ENCODE measurements around the gene TMEM121.

TMEM121 gene

GRCh38 chr14:105525861-105526775 lies at the start of gene TMEM121:
Gene TMEM121, plus strand, starts transcription at chr14:105526583. Its CDS starts 2,252 bp downstream, at chr14:105528835.
- no peak for DNase-seq

GRCh38 chr14:105476831-105477659 lies 49.3 kb upstream of the TMEM121 start:
- DNase-seq: no peak

- DNase-seq: peak; percentile 5 to 17
These were observed 48.6 kb upstream of the TMEM121 start for GRCh38 chr14:105477660-105478397.

GRCh38 chr14:105478398-105479251 lies 47.8 kb upstream of the TMEM121 start:
- DNase-seq: no peak

- no peak for DNase-seq
These were observed 46.8 kb upstream of the TMEM121 start for GRCh38 chr14:105479431-105480158.

DNA sequence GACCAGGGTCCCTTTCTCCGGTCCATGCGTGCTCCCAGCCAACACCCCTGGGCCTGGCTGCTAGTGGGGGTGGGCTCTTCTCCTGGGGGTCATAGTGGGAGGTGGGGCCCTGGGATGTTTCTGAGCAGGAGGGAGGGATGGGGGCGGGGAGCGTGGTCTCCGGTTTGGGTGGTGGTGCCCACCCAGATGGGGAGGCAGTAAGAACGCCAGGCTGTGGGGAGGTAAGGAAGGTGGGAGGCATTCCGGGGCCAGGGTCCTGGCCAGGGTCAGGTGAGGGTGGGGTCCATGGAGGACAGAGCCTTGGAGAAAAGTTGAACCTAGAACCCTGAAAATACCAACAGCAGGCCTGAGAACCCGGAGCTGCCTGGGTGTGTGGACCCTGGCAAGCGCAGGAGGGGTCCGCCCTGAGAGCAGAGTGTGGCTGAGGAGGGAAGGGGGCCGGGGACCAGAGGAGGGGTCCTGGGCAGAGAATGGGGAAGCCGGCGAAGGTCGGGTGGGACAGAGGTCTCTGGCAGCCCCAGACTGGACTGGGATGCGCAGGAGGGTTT lies 46.1 kb upstream of the TMEM121 start:
- no peak for DNase-seq

- DNase-seq: peak; percentile 87
These were observed 45.3 kb upstream of the TMEM121 start for GRCh38 chr14:105480807-105481801.

- peak; percentile 70 for DNase-seq
These were observed 44.4 kb upstream of the TMEM121 start for GRCh38 chr14:105481886-105482457.

GRCh38 chr14:105482486-105483110 lies 43.8 kb upstream of the TMEM121 start:
- no peak for DNase-seq

DNA sequence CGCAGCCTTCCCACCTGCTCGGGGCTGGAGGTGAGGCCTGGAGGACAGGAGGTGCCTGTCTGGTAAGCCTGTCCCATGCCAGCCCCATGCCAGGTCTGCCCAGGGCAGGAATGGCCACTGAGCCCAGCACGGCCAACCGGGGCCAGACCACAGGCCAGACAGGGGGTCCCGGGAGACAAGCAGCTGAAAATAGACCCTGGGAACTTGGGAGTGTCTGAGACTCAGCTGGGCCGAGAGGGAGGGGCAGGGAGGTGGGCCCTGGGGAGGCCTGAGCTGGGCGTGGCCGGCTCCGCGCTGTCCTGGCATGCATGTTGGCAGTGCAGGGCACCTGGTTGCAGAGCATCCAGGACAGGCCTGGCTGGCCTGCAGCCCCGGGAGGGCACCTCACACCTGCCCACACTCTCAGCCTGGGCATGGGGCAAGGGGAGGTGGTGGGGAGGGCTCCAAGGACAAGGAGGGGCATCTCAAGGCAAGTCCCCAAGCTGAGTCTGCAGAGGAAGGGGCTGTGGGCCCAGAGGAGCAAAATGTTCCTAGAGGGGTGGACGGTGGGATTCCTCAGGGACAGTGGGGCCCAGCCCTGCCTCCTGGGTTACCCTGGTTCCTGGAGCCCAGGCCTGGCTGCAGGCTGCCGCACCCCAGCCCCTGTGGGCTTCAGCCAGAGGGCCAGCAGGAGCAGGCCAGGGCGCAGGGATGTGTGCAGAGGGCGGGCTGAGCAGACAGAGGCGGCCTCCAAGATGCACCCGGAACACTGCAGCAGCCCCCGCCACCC lies 42.9 kb upstream of the TMEM121 start:
- DNase-seq: no peak

DNA sequence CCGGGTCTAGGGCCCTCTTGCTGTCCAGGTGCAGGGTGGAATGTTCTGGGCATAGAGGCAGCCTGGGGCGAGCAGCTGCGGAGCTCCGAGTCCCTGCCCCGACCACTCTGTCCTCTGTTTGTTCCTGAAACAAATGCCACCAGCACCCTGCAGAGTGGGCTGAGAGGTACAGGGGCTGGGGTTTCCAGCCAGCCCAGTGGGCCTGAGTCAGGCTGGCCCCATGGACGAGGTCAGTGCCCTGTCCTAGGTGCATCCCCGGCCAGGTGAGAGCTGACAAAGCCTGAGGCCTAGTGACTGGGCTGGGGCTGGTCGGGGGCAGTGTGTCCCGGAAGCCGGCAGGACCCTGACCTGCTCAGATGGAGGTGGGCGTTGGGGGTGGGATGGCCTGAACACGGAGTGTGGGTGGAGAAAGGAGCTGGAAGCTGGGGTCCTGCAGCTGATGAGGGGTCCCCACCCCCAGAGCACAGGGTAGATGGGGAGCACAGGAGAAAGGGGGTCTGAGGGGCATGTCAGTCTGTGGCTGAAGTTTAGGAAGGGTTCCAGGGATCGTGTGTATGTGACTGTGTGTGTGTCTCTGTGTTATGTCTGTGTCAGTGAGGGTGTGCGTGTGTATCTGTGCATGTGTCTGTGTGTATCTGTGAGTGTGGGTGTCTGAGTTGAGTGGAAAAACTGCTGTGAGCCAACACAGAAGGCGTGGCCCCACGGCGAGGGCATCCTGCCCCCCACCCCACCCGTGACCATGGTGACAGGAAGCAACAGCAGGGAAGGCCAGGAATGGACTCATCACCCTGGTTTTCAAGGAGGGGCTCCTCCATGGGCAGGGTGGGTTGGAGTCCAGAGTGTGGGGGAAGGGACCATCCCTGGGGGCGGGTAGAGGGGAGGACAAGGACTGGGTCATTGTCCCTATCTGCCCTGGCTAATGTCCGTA lies 42.0 kb upstream of the TMEM121 start:
- no peak for DNase-seq

- DNase-seq: no peak
These were observed 41.4 kb upstream of the TMEM121 start for GRCh38 chr14:105484997-105485393.

- peak; percentile 2 to 28 for DNase-seq
These were observed 40.6 kb upstream of the TMEM121 start for GRCh38 chr14:105485739-105486162.

DNA sequence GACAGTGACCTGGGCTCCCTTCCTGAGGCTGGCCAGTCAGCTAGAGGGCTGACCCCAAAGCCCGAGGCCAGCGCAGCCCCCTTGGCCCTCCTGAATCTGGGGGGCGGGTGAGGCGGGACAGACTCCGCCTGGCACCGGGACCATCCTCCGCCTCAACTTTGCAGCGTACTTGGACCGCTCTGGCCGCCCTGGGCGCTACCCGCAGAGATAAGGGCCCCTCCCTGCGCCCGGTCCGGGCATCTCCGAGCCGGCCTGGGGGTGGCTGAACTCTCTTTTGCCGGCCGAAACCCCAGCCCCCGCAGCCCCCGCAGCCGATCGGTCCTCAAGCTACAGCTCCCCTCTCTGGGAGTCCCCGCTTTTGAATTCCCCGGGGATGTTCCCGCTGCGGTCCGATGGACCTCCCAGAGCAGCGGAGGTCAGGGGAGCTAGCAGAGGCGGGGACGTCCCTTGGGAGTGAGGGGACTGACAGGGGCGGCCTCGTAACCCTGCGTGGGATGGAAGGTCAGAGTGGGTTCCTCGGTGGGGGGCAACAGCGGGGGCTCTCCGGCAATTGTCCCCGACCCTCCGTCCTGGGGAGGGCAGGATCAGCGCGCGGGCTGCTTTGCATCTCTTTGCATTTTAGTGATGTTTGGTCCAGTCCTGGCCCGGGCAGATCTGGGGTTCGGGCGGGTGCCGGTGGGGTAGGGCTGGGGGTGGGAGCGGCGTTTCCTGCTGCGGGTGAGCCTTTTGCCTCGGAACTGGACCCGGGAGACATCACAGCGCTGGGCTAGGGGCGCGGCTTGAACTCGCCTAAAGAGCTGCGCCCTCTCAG lies 40.0 kb upstream of the TMEM121 start, which contains the start of gene CRIP1:
CRIP1 (plus strand) TSS at position 724 of the 811 bp plus-strand sequence. CDS start 374 bp downstream, outside the sequence.
- no peak for DNase-seq

GRCh38 chr14:105486974-105487448 lies 39.4 kb upstream of the TMEM121 start:
- DNase-seq: no peak
